ENCODE measurements around the gene CCDC24. TPM values are rescaled to one million over a fixed set of nuclear protein-coding genes. Genes with fewer than 3 reads are reported as not detected.

The CCDC24 gene
- total RNA-seq, 1 experiment from 2014 or later, result 5.2 TPM

DNA sequence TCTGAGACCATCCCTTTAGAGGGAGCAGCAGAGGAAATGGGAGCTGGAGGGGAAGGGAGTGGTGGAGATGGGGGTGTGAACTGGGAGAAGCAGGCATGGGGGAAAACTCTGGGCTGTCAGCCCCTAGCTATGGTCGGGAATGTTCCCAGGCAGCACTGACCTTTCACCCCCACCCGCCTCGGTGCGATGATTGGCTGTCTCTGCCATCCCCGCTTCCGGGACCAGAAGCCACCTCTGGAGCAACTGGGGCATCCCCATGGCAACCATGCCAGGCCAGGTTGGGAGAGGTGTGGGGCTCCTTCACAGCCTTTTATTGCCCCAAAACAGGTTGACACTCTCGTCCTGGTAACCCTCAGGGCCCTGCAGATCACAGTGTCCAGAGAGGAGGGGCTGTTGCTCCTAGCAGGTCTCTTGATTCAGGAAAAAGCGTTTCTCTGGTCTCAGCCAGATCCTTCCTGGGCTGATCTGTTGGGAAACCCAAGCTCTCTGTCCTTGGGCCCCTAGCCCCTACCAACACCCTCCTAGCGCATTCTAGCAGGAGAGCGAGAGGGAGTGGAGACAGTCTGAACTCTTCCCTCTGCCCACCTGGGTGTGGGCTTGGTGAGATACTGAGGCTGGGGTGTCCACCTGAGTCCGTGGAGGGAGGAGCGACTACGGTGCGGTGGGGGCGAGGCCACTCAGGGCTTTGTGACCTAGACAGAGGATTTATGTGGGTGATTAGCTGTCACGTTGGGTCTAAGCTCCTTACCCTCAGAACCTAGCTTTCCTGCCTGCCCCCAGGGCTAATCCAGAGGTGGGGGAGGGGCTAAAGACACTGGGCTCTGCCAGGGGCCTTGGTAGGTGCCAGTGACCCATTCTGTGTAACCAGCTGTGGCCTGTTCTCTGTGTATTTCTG lies 52.0 kb downstream of the CCDC24 start:
- DNase-seq (ENCODE audit: low read depth, low spot score), result no peak

DNA sequence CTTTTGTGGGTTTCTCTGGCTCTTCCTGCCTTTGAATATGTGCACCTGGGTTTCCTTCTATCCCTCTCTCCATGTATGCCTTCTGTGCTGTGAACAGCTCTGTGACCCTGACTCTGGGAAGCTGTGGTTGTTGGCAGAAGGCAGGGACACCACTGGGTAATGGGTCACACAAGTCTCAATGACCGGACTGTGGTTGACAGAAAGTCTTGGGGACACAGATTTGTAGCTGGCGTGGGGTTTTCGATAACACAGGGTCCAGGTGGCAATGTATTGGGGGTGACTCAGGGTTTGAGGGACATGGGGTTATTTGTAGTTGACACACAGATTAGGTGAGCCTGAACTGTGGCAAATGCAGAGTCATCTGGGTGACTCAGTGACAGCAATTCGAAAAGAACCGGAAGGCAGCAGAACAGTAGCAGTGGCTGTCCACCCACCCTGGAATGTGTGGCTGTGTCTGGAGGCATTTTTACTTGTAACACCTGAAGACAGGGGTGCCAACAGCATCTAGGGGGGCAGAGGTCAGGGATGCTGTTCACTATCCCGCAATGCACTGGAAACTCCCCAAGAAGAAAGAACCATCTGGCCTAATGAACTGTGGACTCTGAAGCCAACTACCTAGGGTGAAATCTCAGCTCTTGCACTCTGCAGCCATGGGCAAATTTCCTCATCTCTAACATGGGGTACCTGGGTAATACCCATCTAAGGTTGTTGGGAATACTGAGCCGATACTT lies 52.8 kb downstream of the CCDC24 start:
- in situ Hi-C loops (cut with HindIII; ENCODE audit: low pct_unique_long_range_greater_than_20kb, low sequenced_read_pairs), result no loop called here
- no peak for DNase-seq (ENCODE audit: low read depth, low spot score)

More for the DNA sequence above, 52.0 kb downstream of the CCDC24 start:
- in situ Hi-C loops (cut with HindIII; ENCODE audit: low pct_unique_long_range_greater_than_20kb, low sequenced_read_pairs), result no loop called here

DNA sequence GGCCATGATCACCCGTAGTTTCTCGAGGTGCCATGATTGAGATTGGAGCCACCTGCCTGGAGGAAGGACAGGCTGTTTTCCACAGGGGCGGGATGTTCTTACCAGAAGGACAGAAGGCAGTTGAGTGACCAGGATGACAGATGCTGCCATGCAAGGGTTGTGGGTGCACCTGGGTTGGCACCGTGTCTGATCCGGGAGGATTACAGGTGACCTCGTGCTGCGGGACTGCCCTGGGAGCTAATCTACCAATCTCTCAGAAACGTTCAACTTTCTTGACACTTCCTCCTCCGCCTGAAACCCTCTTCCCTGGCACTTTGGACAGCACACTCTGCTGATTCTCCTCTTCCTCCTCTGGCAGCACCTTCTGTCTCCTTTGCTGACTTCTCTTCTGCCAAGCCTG lies 53.7 kb downstream of the CCDC24 start:
- in situ Hi-C loops (cut with HindIII; ENCODE audit: low pct_unique_long_range_greater_than_20kb, low sequenced_read_pairs), result no loop called here
- no peak for DNase-seq (ENCODE audit: low read depth, low spot score)

Other genes with a start within 250 kb of the CCDC24 start
- 0.27 TPM in 1 of 2 replicates, not detected in the other for gene ARTN, start 57.8 kb upstream of the CCDC24 start, total RNA-seq (2014; rRNA removed; shearing (Covaris generic))
- 27.6 and 29.4 TPM in 2 replicates for gene IPO13, start 44.6 kb upstream of the CCDC24 start, total RNA-seq (2014; rRNA removed; shearing (Covaris generic))
- gene DPH2, start 21.6 kb upstream of the CCDC24 start, total RNA-seq (2014; rRNA removed; shearing (Covaris generic)), result 33.6 and 39.4 TPM in 2 replicates
- 420 and 460 TPM in 2 replicates for gene ATP6V0B, start 16.6 kb upstream of the CCDC24 start, total RNA-seq (2014; rRNA removed; shearing (Covaris generic))
- gene B4GALT2, start 12.4 kb upstream of the CCDC24 start, total RNA-seq (2014; rRNA removed; shearing (Covaris generic)), result 43.5 and 52.5 TPM in 2 replicates
- gene SLC6A9, start 39.9 kb downstream of the CCDC24 start, total RNA-seq (2014; rRNA removed; shearing (Covaris generic)), result 0.27 and 0.77 TPM in 2 replicates
- gene KLF17, start 127.2 kb downstream of the CCDC24 start, total RNA-seq (2014; rRNA removed; shearing (Covaris generic)), result not detected in 2 replicates
- not detected in 2 replicates for gene KLF18, start 150.0 kb downstream of the CCDC24 start, total RNA-seq (2014; rRNA removed; shearing (Covaris generic))
- 3.3 and 3.4 TPM in 2 replicates for gene DMAP1, start 221.9 kb downstream of the CCDC24 start, total RNA-seq (2014; rRNA removed; shearing (Covaris generic))